H1 (cell line): ENCODE results near the gene GPX5. TPM values are rescaled to one million over a fixed set of nuclear protein-coding genes. Genes with fewer than 3 reads are reported as not detected.

Experiments
- CTCF ChIA-PET: fragments of 300-600 bp; sonication (Branson Sonifier 250); formaldehyde crosslinking; loops from one replicate; lab custom pipeline; 2021; ENCODE audit not compliant: partially characterized antibody; lab: Charles Lee
- POLR2A ChIA-PET: fragments of 300-600 bp; sonication (Branson Sonifier 250); formaldehyde crosslinking; loops from one replicate; lab custom pipeline; 2021; ENCODE audit warnings: inconsistent platforms; ENCODE audit not compliant: partially characterized antibody; lab: Charles Lee
- DNase-seq, 2 experiments: peaks; one replicate each; pipeline versions ENCODE4 v3.0.0 to v3.0.0-alpha.2; 2010 to 2022; ENCODE audit warnings: low spot score in 2 of 2, low read depth in 1 of 2, mixed read lengths in 1 of 2
- FAIRE-seq: peaks from 2 replicates; lab custom pipeline; 2011; peaks lifted over from hg19 to GRCh38; lab: Jason Lieb, UNC
- H2AFZ ChIP-seq: 2 replicates; pipeline ENCODE4 v1.8.1; 2012; ENCODE audit warnings: low read length, inconsistent platforms
- H2AK5ac ChIP-seq: 2 replicates; pipeline ENCODE4 v1.6.1; 2013; ENCODE audit warnings: low read depth, low read length
- H2BK120ac ChIP-seq: replicated peaks from 2 replicates; pipeline ENCODE3; 2013; ENCODE audit warnings: low read depth, low read length, inconsistent platforms
- H2BK12ac ChIP-seq: 2 replicates; pipeline ENCODE4 v1.6.1; 2013; ENCODE audit warnings: low read depth, low read length
- H2BK15ac ChIP-seq: 2 replicates; pipeline ENCODE4 v1.6.1; 2013; ENCODE audit warnings: low read length
- H2BK20ac ChIP-seq: 2 replicates; pipeline ENCODE4 v1.6.1; 2013; ENCODE audit warnings: low read length
- H2BK5ac ChIP-seq: 2 replicates; pipeline ENCODE4 v1.6.1; 2013; ENCODE audit warnings: low read depth, low read length
- H3K14ac ChIP-seq: 2 replicates; pipeline ENCODE4 v1.6.1; 2013; ENCODE audit warnings: inconsistent platforms; ENCODE audit not compliant: insufficient read length
- H3K18ac ChIP-seq: 2 replicates; pipeline ENCODE4 v1.6.1; 2013; ENCODE audit warnings: low read length; ENCODE audit errors: extremely low read depth
- H3K23ac ChIP-seq: 2 replicates; pipeline ENCODE4 v1.6.1; 2013; ENCODE audit warnings: inconsistent platforms; ENCODE audit not compliant: insufficient read length
- H3K23me2 ChIP-seq: 2 replicates; pipeline ENCODE4 v1.6.1; 2013; ENCODE audit warnings: low read depth, low read length
- H3K27ac ChIP-seq: 2 replicates; pipeline ENCODE4 v1.6.1; 2011; ENCODE audit warnings: low read depth, low read length, inconsistent platforms
- H3K27me3 ChIP-seq, 4 experiments: replicated peaks in 1 of 4; 1 replicate in 1 of 4; 2 replicates in 3 of 4; pipeline versions ENCODE4 v1.6.1 to v1.8.1; 2011 to 2013; ENCODE audit warnings: low read length in 3 of 4, mild to moderate bottlenecking in 3 of 4, inconsistent platforms in 2 of 4, mixed read lengths in 2 of 4, moderate library complexity in 1 of 4; ENCODE audit not compliant: control insufficient read depth in 3 of 4, insufficient read depth in 3 of 4; ENCODE audit errors: extremely low read depth in 1 of 4
- H3K36me3 ChIP-seq, 4 experiments: 2 replicates each; pipeline versions ENCODE4 v1.6.1 to v1.8.1; 2011 to 2013; ENCODE audit warnings: mild to moderate bottlenecking in 4 of 4, low read length in 3 of 4, moderate library complexity in 2 of 4, control low read depth in 1 of 4, inconsistent platforms in 1 of 4; ENCODE audit not compliant: insufficient read depth in 4 of 4, control insufficient read depth in 2 of 4
- H3K4ac ChIP-seq: replicated peaks from 2 replicates; pipeline ENCODE3; 2013; ENCODE audit warnings: low read length, low read depth, mixed read lengths, inconsistent platforms; ENCODE audit not compliant: insufficient read length
- H3K4me1 ChIP-seq, 4 experiments: replicated peaks in 1 of 4; 1 replicate in 1 of 4; 2 replicates in 3 of 4; pipeline versions ENCODE4 v1.6.1 to v1.8.1; 2011 to 2013; ENCODE audit warnings: low read length in 3 of 4, inconsistent platforms in 2 of 4, mixed read lengths in 1 of 4; ENCODE audit not compliant: insufficient read depth in 4 of 4, control insufficient read depth in 3 of 4
- H3K4me2 ChIP-seq, 2 experiments: 2 replicates each; pipeline versions ENCODE4 v1.6.1 to v1.8.1; 2011 to 2013; ENCODE audit warnings: low read depth in 2 of 2, low read length in 2 of 2, control low read depth in 1 of 2, inconsistent platforms in 1 of 2, mild to moderate bottlenecking in 1 of 2; ENCODE audit not compliant: insufficient read depth in 1 of 2
- H3K4me3 ChIP-seq, 4 experiments: fragments of 200-600, 300-600 bp in 1 of 4; sonication (generic), shearing (Covaris generic), sonication (Bioruptor Twin) in 1 of 4; 2 replicates each; pipeline versions ENCODE4 v1.5.1 to v1.8.1; 2011 to 2016; ENCODE audit warnings: low read length in 4 of 4, low read depth in 3 of 4, control low read depth in 2 of 4, inconsistent platforms in 2 of 4, mild to moderate bottlenecking in 2 of 4, mixed read lengths in 1 of 4, moderate library complexity in 1 of 4; ENCODE audit not compliant: insufficient read depth in 2 of 4; ENCODE audit errors: extremely low read depth in 1 of 4
- H3K56ac ChIP-seq: replicated peaks from 2 replicates; pipeline ENCODE3; 2013; ENCODE audit warnings: low read depth, mild to moderate bottlenecking, mixed read lengths, low read length, inconsistent platforms; ENCODE audit not compliant: insufficient read length
- H3K79me1 ChIP-seq: 2 replicates; pipeline ENCODE4 v1.6.1; 2013; ENCODE audit warnings: low read depth, low read length, control low read depth
- H3K79me2 ChIP-seq, 2 experiments: 2 replicates each; pipeline versions ENCODE4 v1.6.1 to v1.8.1; 2012 to 2013; ENCODE audit warnings: low read length in 2 of 2, mild to moderate bottlenecking in 2 of 2, inconsistent platforms in 1 of 2; ENCODE audit not compliant: insufficient read depth in 2 of 2, control insufficient read depth in 1 of 2
- H3K9ac ChIP-seq, 4 experiments: replicated peaks in 1 of 4; 1 replicate in 1 of 4; 2 replicates in 3 of 4; pipeline versions ENCODE4 v1.6.1 to v1.8.1; 2011 to 2013; ENCODE audit warnings: low read depth in 3 of 4, low read length in 3 of 4, control low read depth in 2 of 4, mild to moderate bottlenecking in 2 of 4, moderate library complexity in 2 of 4, inconsistent platforms in 1 of 4; ENCODE audit errors: extremely low read depth in 1 of 4
- H3K9me3 ChIP-seq, 2 experiments: 2 replicates each; pipeline versions ENCODE4 v1.6.1 to v1.8.1; 2012 to 2013; ENCODE audit warnings: mild to moderate bottlenecking in 2 of 2, moderate library complexity in 2 of 2, control low read depth in 1 of 2, inconsistent platforms in 1 of 2, low read depth in 1 of 2, low read length in 1 of 2, mixed read lengths in 1 of 2; ENCODE audit not compliant: insufficient read depth in 2 of 2
- H4K20me1 ChIP-seq, 2 experiments: replicated peaks in 1 of 2; 2 replicates each; pipeline versions ENCODE3 to v1.8.1; 2011 to 2013; ENCODE audit warnings: inconsistent platforms in 2 of 2, low read length in 2 of 2, mild to moderate bottlenecking in 1 of 2; ENCODE audit not compliant: insufficient read depth in 2 of 2, control insufficient read depth in 1 of 2
- H4K5ac ChIP-seq: 2 replicates; pipeline ENCODE4 v1.6.1; 2013; ENCODE audit warnings: low read length, low read depth, mixed read lengths, inconsistent platforms; ENCODE audit not compliant: insufficient read length
- H4K8ac ChIP-seq: 2 replicates; pipeline ENCODE4 v1.8.0; 2013; ENCODE audit warnings: mild to moderate bottlenecking, moderate library complexity, low read length, inconsistent platforms; ENCODE audit not compliant: insufficient read depth; ENCODE audit errors: extremely low read depth
- H4K91ac ChIP-seq: replicated peaks from 2 replicates; pipeline ENCODE3; 2013; ENCODE audit warnings: low read length, mixed read lengths, inconsistent platforms; ENCODE audit not compliant: insufficient read length
- BRCA1 ChIP-seq: IDR thresholded peaks from 2 replicates; pipeline ENCODE4 v1.6.1; 2012; ENCODE audit warnings: low read depth, low read length, improper control_type of control experiment
- CREB1 ChIP-seq: IDR thresholded peaks from 2 replicates; pipeline ENCODE4 v1.6.1; 2012; ENCODE audit warnings: inconsistent platforms
- KDM4A ChIP-seq: IDR thresholded peaks from one replicate; pipeline ENCODE4 v1.7.1; 2012; ENCODE audit warnings: low read depth, mild to moderate bottlenecking, moderate library complexity, low read length, inconsistent platforms; ENCODE audit not compliant: severe bottlenecking
- SAP30 ChIP-seq: fragments of 300-600 bp; sonication (generic); IDR thresholded peaks from 2 replicates; pipeline ENCODE4 v1.7.1; 2012; ENCODE audit warnings: low read length, moderate library complexity, mild to moderate bottlenecking, inconsistent platforms; ENCODE audit not compliant: insufficient read depth, insufficient replicate concordance
- SIN3A ChIP-seq, 2 experiments: IDR thresholded peaks in 1 of 2; conservative IDR thresholded peaks in 1 of 2; 2 replicates each; pipeline ENCODE4 v1.6.1; 2011 to 2012; ENCODE audit warnings: low read length in 2 of 2, improper control_type of control experiment in 1 of 2, low read depth in 1 of 2, mild to moderate bottlenecking in 1 of 2
- TCF12 ChIP-seq: IDR thresholded peaks from 2 replicates; pipeline ENCODE4 v1.6.1; 2011; ENCODE audit warnings: low read depth, mild to moderate bottlenecking, low read length
- WGBS, 2 experiments: shearing (Covaris generic) in 1 of 2; methylation state at CpG; one replicate each; pipeline versions ENCODE4 v1.1.6 to v1.1.7; 2013 to 2015; ENCODE audit warnings: low lambda C conversion rate in 2 of 2, mixed read lengths in 2 of 2, inconsistent platforms in 1 of 2, low coverage in 1 of 2, missing lambda C conversion rate in 1 of 2; ENCODE audit not compliant: insufficient replicate concordance in 2 of 2, insufficient coverage in 1 of 2, insufficient read length in 1 of 2; ENCODE audit errors: extremely low coverage in 1 of 2, missing lambda C conversion rate in 1 of 2; 5-methylcytosine and 5-hydroxymethylcytosine counted together
- polyA plus RNA-seq, 7 experiments: library from polyadenylated mRNA; depleted of rRNA in 3 of 7; stranded (reverse) in 5 of 7; unstranded in 2 of 7; fragments of >200 nt in 5 of 7; fragments of 200-250 nt in 2 of 7; gene quantifications; 1 replicate in 5 of 7; 2 replicates in 1 of 7; 4 replicates in 1 of 7; pipeline versions ENCODE4 v1.2.1 to v1.2.3, GENCODE V29; 2011 to 2013; ENCODE audit warnings: missing spikeins in 2 of 7, mixed read lengths in 2 of 7
- total RNA-seq: library from RNA; stranded (reverse); fragmentation: NEBNext Ultra II Directional; extraction: Animal tissue kit (Norgen Biotek cat#: 25700); gene quantifications from 2 replicates; pipeline ENCODE4 v1.2.1, GENCODE V29; 2021
- TF ChIP-seq, protein P1 (sequence below), 3 experiments: IDR thresholded peaks; 1 replicate in 2 of 3; 2 replicates in 1 of 3; pipeline versions ENCODE4 v1.5.1 to v1.6.1; 2011; ENCODE audit warnings: low read length in 3 of 3, mild to moderate bottlenecking in 3 of 3, inconsistent platforms in 2 of 3, low read depth in 1 of 3, moderate library complexity in 1 of 3; ENCODE audit not compliant: insufficient read depth in 1 of 3; ENCODE audit errors: control extremely low read depth in 1 of 3

GPX5 gene
- total and polyA plus RNA-seq, 2 of the 8 experiments (the other 6 are each of a cell fraction or from before 2014, with no cell fraction given): 0.08 TPM; not detected in 1

DNA sequence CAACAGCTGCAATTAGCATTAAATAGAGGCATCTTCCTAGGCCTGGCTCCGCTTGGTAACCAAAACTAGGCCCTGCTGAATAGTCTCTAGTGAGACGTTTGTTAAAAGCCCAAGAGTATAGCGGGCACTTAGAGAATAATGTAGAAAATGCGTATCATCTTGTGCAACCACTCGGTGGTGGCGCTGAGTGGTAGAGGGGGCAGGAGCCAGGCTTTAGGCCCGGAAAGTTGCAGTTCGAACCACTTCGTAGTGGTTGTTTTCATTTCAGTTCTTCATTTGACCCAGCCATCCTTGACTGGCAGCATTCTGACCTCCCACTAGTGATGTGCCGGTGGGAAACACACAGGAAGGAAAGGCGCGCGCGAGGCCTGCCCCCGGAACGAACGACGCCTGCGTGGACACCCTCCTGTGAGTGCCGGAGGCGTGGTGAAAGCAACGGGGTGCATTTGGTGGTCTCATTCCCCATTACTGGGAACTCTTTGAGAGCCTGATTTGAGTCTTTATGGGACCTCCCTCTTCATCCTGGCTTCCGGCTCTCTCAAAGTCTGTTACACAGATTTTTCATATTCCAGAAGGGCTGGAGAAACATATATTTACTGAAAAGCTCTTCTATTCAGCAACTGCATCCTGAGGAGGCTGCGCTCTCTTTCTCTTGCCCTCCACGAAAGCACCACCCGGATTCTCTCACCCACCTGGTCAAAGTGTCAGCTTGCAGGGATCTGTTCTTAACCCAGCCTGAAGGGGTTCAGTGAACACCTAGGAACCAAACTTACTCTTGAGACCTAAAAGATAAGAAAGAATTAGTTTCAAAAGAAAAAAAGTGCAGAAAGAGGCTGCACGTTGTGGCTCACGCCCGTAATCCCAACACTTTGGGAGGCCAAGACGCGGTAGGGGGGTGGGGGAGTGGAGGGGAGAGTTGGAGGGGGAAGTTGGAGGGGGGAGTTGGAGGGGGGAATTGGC lies 18.2 kb downstream of the GPX5 start:
- no peaks in the 10 kb centered on the region for H3K79me1 ChIP-seq
- FAIRE-seq (no peak), DNase-seq (peak in 1 of 2 experiments; percentile 69)
- H2BK20ac ChIP-seq: peak overlapping the region; percentile 43; the same call in 1 of the 2 replicates
- no peak overlapping the region for H2AK5ac ChIP-seq
- peak overlapping the region; percentile 82; the same call in 1 of the 2 replicates for H4K8ac ChIP-seq
- 0 out of 2 replicates have a peak overlapping the region, but pooled peaks have one; percentile 41 for H3K27ac ChIP-seq
- peak overlapping the region; percentile 64 for H2AFZ ChIP-seq
- peak overlapping the region; percentile 42 to 85 (median 79) for H3K4me3 ChIP-seq
- H3K9me3 ChIP-seq: no peaks in the 10 kb centered on the region
- peaks cover 5% of the 10 kb centered on the region for H3K23me2 ChIP-seq
- H3K18ac ChIP-seq: peak overlapping the region; percentile 85
- 4% methylated on average over 31 of the region's 31 CpGs; no CpG with 5 or more reads in 1 of the 2 experiments for WGBS, 2 experiments
- peak overlapping the region; percentile 30 for H4K91ac ChIP-seq
- no peak overlapping the region for H3K4ac ChIP-seq
- H3K9ac ChIP-seq: peak overlapping the region in 3 of 4 experiments; percentile 67 to 70 (median 68); a peak in 5 of 7 replicates
- no peaks in the 10 kb centered on the region for H4K20me1 ChIP-seq
- no peaks in the 10 kb centered on the region for H3K79me2 ChIP-seq
- peak overlapping the region; percentile 21 for H2BK120ac ChIP-seq
- ChIA-PET CTCF (interaction anchor here (0.9 to 2.7 kb wide), 15 partner anchors 8 to 228 kb away, joined by 3 to 21 read pairs (median 5); a partner anchor contains a TSS), POLR2A (interaction anchor here (1.1 to 3.0 kb wide), 7 partner anchors 12 to 651 kb away, joined by 3 to 10 read pairs (median 4); partner anchors contain the start of gene ZSCAN23)
- H3K4me2 ChIP-seq: peak overlapping the region; percentile 71 to 75
- H3K4me1 ChIP-seq: peaks cover 0 to 4% (median 0%) of the 10 kb centered on the region in 4 experiments; a peak in 2 of 7 replicates
- H3K36me3 ChIP-seq: no peaks in the 10 kb centered on the region
- 0 out of 2 replicates have a peak overlapping the region, but pooled peaks have one; percentile 42 for H2BK12ac ChIP-seq
- H2BK15ac ChIP-seq: no peak overlapping the region
- H4K5ac ChIP-seq: peak overlapping the region; percentile 75
- H3K23ac ChIP-seq: no peak overlapping the region
- H2BK5ac ChIP-seq: peak overlapping the region; percentile 71; the same call in 1 of the 2 replicates
- H3K14ac ChIP-seq: no peak overlapping the region
- no peaks in the 10 kb centered on the region for H3K27me3 ChIP-seq
- H3K56ac ChIP-seq: peak overlapping the region; percentile 5
- TF ChIP-seq SIN3A (conservative IDR thresholded peaks at IDR 0.05 in 1 of 2, IDR thresholded peaks at IDR 0.05 in 1 of 2; ENCODE audit: low read depth in 1 of 2, low read length in 2 of 2) (0 out of 4 replicates have a peak, but pooled peaks have one; percentile 8 to 28), SAP30 (peak; percentile 10), CREB1 (no peak), BRCA1 (no peak), KDM4A (peak; percentile 37), TCF12 (no peak)
- TF ChIP-seq, protein P1, sequence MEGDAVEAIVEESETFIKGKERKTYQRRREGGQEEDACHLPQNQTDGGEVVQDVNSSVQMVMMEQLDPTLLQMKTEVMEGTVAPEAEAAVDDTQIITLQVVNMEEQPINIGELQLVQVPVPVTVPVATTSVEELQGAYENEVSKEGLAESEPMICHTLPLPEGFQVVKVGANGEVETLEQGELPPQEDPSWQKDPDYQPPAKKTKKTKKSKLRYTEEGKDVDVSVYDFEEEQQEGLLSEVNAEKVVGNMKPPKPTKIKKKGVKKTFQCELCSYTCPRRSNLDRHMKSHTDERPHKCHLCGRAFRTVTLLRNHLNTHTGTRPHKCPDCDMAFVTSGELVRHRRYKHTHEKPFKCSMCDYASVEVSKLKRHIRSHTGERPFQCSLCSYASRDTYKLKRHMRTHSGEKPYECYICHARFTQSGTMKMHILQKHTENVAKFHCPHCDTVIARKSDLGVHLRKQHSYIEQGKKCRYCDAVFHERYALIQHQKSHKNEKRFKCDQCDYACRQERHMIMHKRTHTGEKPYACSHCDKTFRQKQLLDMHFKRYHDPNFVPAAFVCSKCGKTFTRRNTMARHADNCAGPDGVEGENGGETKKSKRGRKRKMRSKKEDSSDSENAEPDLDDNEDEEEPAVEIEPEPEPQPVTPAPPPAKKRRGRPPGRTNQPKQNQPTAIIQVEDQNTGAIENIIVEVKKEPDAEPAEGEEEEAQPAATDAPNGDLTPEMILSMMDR (IDR thresholded peaks at IDR 0.05; ENCODE audit: control extremely low read depth in 1 of 3, insufficient read depth in 1 of 3, low read depth in 1 of 3, low read length in 3 of 3): no peak
